HCT116 (cell line): ENCODE measurements around the gene SORCS2.

Source experiments
- CEBPB ChIP-seq: IDR thresholded peaks from 2 replicates; pipeline ENCODE4 v1.6.1; 2012; ENCODE audit warnings: low read depth
- EZH2 ChIP-seq: fragments of 200-600 bp; sonication (generic); IDR thresholded peaks from 2 replicates; pipeline ENCODE4 v1.6.1; 2017; ENCODE audit warnings: antibody characterized with exemption, mixed run types
- POLR2A ChIP-seq: IDR thresholded peaks from 2 replicates; pipeline ENCODE4 v1.7.0; 2011; ENCODE audit warnings: borderline replicate concordance; ENCODE audit not compliant: insufficient read depth, insufficient read length; ENCODE audit errors: extremely low read depth
- TF ChIP-seq, protein P1 (sequence below), 3 experiments: fragments of 200-600 bp in 1 of 3; sonication (generic) in 1 of 3; IDR thresholded peaks in 2 of 3; conservative IDR thresholded peaks in 1 of 3; 2 replicates each; pipeline ENCODE4 v1.5.1; 2012 to 2017; ENCODE audit warnings: low read depth in 2 of 3, low read length in 2 of 3, antibody characterized with exemption in 1 of 3, borderline replicate concordance in 1 of 3, control low read depth in 1 of 3, mild to moderate bottlenecking in 1 of 3, mixed read lengths in 1 of 3, mixed run types in 1 of 3, moderate library complexity in 1 of 3; ENCODE audit not compliant: insufficient read depth in 1 of 3
- TF ChIP-seq, protein P2 (sequence below): IDR thresholded peaks from 2 replicates; pipeline ENCODE4 v1.6.1; 2012
- TF ChIP-seq, protein P3 (sequence below): IDR thresholded peaks from 2 replicates; pipeline ENCODE4 v1.6.1; 2011; ENCODE audit warnings: mild to moderate bottlenecking, low read length, moderate library complexity; ENCODE audit not compliant: insufficient replicate concordance; ENCODE audit errors: extremely low read depth
- TF ChIP-seq, protein P4 (sequence below): IDR thresholded peaks from 2 replicates; pipeline ENCODE4 v1.6.1; 2012; ENCODE audit warnings: low read depth

DNA sequence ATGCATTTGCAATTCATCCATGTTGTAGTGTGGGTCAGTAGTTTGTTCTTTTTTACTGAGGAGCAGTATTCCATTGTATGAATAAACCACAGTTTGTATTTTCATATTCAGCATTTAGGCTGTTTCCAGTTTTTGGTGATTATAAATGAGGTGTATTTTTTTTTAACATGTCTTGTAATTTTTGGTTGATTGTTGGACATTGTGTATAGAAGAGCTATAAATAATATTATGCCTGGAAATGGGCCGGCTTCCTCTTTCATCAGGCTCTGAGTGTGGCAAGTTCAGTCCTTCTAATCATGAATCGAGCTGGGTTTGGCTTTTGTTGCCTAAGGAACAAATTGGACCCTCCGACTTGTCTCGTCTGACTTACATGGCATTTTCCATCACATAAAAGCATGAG, 126.7 kb downstream of the SORCS2 start:
- TF ChIP-seq EZH2 (no peak), CEBPB (no peak), POLR2A (no peak)
- TF ChIP-seq, protein P1, sequence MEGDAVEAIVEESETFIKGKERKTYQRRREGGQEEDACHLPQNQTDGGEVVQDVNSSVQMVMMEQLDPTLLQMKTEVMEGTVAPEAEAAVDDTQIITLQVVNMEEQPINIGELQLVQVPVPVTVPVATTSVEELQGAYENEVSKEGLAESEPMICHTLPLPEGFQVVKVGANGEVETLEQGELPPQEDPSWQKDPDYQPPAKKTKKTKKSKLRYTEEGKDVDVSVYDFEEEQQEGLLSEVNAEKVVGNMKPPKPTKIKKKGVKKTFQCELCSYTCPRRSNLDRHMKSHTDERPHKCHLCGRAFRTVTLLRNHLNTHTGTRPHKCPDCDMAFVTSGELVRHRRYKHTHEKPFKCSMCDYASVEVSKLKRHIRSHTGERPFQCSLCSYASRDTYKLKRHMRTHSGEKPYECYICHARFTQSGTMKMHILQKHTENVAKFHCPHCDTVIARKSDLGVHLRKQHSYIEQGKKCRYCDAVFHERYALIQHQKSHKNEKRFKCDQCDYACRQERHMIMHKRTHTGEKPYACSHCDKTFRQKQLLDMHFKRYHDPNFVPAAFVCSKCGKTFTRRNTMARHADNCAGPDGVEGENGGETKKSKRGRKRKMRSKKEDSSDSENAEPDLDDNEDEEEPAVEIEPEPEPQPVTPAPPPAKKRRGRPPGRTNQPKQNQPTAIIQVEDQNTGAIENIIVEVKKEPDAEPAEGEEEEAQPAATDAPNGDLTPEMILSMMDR (IDR thresholded peaks at IDR 0.05 in 2 of 3, conservative IDR thresholded peaks at IDR 0.05 in 1 of 3; ENCODE audit: borderline replicate concordance in 1 of 3, insufficient read depth in 1 of 3, low read depth in 2 of 3, low read length in 2 of 3), result no peak
- TF ChIP-seq, protein P2, sequence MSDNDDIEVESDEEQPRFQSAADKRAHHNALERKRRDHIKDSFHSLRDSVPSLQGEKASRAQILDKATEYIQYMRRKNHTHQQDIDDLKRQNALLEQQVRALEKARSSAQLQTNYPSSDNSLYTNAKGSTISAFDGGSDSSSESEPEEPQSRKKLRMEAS, result no peak
- TF ChIP-seq, protein P3, sequence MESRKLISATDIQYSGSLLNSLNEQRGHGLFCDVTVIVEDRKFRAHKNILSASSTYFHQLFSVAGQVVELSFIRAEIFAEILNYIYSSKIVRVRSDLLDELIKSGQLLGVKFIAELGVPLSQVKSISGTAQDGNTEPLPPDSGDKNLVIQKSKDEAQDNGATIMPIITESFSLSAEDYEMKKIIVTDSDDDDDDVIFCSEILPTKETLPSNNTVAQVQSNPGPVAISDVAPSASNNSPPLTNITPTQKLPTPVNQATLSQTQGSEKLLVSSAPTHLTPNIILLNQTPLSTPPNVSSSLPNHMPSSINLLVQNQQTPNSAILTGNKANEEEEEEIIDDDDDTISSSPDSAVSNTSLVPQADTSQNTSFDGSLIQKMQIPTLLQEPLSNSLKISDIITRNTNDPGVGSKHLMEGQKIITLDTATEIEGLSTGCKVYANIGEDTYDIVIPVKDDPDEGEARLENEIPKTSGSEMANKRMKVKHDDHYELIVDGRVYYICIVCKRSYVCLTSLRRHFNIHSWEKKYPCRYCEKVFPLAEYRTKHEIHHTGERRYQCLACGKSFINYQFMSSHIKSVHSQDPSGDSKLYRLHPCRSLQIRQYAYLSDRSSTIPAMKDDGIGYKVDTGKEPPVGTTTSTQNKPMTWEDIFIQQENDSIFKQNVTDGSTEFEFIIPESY, result no peak
- TF ChIP-seq, protein P4, sequence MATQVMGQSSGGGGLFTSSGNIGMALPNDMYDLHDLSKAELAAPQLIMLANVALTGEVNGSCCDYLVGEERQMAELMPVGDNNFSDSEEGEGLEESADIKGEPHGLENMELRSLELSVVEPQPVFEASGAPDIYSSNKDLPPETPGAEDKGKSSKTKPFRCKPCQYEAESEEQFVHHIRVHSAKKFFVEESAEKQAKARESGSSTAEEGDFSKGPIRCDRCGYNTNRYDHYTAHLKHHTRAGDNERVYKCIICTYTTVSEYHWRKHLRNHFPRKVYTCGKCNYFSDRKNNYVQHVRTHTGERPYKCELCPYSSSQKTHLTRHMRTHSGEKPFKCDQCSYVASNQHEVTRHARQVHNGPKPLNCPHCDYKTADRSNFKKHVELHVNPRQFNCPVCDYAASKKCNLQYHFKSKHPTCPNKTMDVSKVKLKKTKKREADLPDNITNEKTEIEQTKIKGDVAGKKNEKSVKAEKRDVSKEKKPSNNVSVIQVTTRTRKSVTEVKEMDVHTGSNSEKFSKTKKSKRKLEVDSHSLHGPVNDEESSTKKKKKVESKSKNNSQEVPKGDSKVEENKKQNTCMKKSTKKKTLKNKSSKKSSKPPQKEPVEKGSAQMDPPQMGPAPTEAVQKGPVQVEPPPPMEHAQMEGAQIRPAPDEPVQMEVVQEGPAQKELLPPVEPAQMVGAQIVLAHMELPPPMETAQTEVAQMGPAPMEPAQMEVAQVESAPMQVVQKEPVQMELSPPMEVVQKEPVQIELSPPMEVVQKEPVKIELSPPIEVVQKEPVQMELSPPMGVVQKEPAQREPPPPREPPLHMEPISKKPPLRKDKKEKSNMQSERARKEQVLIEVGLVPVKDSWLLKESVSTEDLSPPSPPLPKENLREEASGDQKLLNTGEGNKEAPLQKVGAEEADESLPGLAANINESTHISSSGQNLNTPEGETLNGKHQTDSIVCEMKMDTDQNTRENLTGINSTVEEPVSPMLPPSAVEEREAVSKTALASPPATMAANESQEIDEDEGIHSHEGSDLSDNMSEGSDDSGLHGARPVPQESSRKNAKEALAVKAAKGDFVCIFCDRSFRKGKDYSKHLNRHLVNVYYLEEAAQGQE, result no peak
